CD4-positive, alpha-beta T cell treated with Interleukin-15 for 4 hours (primary cell): ENCODE data around the gene COL5A1.

Experiments
- DNase-seq: peaks from one replicate; pipeline ENCODE4 v3.0.0-alpha.2; 2020; ENCODE audit warnings: low spot score

COL5A1 gene

DNA sequence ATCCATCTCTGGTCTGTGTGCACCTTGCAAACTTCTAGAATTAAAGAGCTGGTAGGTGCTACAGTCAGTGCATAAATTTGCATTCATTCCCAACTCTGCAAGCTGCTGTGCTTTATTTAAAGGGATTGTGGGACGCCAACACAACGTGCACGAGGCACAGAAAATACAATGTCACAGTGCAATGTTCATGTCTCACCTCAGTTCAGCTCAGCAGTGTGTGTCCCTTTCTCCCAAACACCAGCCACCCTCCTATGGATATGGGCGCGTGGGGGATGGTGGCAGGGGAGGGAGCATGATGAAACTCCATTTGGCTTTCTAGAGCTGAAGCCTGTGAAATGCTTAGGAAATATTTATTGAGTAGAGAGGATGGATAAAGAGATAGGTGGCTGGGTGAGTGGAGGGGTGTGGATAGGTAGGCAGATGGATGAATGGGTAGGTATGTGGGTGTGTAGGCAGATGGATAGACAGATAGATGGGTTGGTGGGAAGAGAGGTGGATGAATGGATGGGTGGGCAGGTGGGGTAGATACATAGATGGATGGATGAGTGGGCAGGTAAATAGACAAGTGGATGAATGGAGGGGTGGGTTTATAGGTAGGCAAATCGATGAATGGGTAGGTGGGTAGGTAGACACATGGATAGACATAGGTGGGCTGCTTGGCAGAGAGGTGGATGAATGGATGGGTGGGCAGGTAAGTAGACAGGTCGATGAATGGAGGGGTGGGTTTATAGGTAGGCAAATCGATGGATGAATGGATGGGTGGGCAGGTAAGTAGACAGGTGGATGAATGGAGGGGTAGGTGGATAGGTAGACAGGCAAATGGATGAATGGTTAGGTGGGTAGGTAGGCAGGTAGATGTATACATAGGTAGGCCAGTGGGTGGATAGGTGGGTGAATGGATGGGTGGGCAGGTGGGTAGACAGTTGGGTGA lies 146.3 kb downstream of the COL5A1 start:
- no peak for DNase-seq

DNA sequence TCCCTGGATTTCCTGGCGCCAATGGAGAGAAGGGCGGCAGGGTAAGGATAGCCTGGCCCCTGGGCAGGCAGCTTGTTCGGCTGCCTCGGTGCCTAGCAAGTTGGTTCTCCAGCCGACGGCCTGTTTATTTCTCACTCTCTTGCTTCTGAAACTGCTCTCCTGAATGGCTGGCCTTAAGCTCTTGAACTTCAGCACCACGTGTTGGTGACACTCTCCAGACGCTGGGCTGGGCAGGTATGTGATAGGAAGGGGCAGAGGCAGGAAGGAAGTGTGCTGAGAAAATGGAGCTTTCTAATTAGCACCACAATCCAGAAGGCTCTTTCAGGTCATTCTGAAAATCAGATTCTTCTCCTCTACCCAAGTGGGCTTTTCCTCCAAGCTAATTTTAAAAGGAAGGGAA lies 147.6 kb downstream of the COL5A1 start:
- no peak for DNase-seq

DNA sequence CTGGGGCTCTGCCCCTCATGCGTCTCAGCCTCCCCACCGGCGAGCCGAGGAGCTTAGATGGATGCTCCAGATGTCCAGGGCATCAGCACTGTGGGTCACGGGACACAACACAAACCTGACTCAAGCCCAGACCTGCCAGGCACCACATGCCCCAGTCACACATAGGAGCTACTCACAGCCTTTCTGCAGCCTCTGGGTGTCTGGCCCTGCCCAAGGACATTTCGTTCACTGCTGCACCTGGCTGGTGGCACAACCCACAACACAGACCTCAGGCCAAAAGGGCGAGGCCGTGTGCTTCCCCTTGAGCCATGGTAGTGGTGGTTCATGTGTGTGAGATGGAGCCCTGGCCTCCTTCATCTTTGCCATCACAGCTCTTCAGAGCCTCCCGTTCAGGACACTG lies 149.4 kb downstream of the COL5A1 start:
- no peak for DNase-seq

DNA sequence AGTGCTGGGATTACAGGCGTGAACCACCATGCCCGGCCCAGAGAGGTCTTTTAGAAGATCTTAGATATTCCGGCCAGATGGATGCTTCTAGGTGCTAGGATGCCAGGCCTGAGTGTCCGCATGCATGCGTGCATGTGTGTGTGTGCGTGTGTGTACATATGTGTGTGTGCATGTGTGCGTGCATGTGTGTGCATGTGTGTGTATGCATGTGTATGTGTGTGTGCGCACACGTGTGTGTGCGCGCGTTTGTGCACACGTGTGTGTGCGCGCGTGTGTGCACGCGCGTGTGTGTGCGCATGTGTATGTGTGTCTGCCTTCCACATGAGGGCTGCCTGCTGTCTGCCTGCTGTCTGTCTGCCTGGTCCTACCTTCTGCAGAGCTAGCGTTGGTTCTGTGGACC lies 151.0 kb downstream of the COL5A1 start:
- no peak for DNase-seq

DNA sequence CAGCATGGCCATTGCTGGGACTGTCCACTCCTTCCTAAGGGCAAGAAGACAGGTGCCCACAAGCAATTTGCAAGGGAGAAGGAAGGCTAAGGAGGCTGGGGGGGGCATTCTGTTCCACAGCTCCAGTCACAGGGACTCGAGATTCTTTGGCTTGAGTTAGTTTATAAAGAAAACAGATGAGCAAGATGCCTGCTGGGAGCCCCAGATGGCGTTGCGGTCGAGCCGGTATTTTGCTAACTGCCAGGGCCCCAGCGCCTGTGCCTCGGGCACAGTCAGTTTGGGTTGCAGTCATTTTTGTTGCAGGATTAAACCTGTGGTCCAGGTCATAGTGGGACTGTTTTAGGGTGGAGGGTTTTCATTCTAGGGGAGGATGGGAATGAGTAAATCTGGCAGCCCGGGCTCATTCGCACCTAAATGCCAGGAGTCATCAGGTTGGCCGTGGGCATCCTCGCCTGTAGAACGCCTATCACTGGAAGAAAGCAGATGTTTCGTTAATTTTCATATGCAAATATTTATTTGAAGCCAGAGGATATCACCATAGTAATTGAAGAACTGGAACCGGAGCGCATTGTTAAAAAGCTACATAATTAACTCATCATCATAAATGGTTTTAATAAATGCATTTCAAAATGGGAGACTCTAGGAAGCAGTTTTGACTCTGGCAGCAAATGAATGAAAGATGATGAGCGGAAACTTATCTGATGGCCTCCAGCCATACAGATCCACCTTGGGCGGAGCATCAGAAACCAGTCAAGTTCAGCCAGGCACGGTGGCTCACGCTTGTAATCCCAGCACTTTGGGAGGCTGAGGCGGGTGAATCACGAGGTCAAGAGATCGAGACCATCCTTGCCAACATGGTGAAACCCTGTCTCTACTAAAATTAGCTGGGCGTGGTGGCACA lies 151.9 kb downstream of the COL5A1 start:
- no peak for DNase-seq

DNA sequence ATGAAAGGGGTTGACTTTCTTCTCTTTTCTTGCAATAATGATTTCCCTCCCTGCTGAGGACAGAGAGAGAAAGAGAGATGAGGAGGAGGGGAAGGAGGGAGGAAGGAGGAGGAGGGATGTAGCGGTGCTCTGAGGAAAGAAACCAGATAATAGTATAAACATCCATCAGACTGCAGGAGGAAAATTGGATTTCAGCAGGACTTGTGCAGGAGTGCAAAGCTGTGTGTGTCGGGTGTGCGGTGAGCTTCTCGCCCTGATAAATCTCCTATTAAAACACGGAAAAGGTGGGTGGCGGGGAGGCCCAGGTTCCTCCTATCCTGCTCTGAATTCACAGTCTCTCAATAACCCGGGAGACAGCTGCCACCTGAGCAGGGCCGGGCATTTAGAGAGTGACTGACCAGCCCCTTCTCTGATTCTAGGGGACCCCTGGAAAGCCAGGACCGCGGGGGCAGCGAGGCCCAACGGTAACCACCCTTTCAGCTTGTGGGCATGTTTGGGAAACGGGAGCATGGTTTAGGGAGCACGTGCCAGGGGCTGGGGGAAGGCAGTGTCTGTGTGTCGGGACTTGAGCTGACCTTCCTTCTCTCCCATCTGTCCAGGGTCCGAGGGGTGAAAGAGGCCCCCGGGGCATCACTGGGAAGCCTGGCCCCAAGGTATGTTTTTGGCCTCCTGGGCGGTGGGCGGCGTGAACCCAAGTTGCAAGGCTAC lies 153.2 kb downstream of the COL5A1 start:
- no peak for DNase-seq

DNA sequence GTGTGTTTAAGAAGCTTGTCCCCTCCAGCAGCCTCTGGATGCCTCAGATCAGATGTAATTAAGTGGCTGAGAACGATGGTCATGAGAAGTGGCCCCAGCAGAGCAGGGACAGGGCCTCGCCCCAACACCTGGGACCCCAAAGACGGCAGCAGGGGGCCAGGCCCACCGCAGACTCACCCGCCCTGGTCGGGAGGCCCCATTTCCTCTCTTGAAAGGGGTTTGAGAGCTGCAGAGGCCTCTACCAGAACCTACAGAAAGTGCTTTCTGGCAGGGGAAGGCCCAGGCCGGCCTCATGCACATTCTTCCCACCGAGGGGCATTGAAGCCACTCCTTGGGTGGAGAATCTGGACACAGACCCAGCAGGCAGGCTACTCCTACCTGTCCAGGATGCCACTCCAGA lies 153.8 kb downstream of the COL5A1 start:
- DNase-seq, result no peak

DNA sequence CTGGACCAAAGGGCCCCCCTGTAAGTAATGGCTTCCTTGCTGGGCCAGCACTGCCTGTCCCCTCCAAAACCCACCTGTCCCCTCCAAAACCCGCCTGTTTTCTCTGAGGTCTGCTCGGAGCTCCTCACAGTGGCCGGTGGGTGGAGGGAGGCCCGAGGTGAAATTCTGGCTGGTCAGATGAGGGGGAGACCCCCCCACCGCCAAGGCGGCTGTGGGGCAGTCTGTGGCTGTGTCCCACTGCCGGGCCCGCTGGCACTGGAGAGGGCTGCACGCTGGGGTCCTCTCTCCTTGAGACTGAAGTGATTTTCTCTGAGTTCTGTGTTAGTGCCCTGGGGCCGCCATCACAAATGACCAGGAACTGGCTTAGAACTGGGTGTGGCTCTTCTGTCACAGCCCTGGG lies 155.3 kb downstream of the COL5A1 start:
- no peak for DNase-seq

DNA sequence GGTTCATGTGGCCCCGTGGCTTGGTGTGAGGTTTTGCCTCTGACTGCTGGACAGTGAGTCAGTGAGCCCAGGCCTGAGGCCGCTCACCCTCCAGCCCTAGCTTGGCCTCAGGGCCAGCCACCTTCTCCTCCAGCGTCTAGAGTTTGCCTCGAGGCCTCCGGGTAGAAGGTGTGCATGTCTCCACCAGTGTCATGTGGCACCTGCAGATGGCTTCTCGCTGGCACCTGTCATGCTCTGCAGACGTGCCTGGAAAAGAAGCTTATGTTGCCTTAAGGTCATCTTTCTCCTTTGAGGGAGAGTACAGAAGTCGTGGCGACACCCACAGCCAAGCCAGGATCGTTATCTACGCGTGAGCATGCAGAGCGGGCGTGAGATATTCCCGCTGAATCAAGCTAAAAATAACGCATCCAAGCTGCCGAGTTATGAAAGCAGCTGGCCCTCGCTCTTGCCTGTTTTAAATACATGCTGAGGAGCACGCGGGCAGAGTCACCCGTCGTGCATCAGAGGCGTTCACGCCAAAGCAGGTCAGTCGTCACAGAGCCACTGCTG lies 159.3 kb downstream of the COL5A1 start:
- no peak for DNase-seq

DNA sequence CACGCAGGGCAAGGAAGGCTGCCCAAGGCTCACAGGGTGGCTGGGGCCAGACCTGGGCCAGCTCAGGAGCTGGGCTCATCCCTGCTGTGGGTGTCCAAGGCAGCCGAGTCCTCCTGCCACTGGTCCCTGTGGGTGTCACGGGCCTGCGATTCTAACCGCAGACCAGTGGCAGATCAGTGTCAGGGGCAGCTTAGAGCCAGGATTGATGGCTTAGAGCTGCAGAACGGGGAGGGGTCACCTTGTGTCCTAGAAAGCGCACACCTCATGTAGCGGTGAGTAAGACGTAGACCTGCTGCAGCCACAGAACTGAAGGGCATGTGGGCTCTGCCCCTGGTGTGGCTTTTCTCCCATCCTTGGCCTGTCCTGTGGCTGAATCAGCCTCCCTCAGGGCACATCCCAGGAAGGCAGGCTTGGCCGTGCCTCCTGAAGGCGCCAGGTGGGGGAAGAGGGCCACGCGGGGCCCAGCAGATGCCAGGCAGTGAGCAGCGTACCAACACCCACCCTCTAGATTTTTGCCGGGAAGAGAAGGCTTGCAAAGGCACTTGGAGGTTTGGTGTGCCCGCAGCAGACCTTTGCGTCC lies 160.7 kb downstream of the COL5A1 start:
- DNase-seq, result no peak

DNA sequence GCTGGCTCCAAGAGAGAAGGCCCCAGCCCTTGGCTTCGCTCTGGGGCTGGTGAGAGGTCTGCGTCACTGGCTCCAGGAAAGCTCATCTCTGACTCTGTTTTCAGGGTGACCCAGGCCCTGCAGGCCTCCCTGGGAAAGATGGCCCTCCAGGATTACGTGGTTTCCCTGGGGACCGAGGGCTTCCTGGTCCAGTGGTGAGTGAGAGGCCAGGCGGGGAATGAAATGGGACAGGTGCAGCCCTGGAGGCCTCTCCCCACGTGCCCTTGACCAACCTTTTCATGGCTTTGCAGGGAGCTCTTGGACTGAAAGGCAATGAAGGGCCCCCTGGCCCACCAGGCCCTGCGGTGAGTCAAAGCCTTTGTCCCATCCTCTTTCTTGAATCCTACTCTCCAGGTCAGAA lies 163.3 kb downstream of the COL5A1 start:
- no peak for DNase-seq

DNA sequence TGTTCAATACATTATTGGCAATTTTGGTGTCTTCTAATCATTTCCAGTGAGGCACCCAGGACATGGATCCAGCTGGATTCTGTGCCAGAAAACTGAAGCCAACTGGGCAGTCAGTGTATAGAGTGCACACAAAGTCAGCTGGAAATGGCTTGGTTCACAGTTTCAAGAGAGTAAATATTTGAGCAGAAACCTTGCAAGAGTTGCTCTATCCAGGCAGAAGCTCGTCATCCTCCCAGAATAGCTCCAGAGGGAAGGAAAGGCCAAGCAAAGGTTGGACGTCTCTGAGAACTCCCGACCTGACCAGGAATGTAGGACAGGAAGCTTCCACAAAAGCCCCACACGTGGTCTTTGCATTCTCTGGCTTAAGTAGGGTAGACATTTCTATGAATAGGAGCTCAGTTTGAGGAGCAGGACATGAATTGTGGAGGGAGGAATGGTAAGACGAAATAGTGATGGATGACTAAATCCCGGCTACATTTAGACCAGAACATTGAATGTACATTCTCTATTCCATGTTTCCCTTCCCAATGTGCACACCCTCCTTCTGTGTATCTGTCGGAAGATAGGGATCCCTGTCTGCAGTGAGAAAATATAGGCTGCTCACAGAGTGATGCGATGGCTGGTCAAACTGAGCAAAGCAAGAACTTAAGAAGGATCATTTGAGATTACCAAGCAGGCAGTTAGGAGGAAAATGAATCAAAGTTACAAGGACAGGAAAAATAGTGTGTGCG lies 166.3 kb downstream of the COL5A1 start:
- no peak for DNase-seq

DNA sequence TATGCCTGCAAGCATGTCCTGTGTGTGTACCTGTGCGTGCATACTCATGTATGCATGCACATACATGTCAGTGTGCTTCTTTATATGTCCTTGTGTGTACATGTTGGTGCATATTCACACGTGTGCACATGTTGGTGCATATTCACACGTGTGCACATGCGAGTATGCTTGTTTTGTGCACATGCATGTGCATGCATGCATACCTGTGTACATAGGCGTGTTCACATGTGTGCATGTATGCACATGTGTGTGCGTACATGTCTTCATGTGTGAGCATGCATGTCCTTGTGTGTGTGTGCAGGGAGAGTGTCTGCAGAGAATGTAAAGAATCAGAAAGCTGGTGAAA lies 166.8 kb downstream of the COL5A1 start:
- no peak for DNase-seq

DNA sequence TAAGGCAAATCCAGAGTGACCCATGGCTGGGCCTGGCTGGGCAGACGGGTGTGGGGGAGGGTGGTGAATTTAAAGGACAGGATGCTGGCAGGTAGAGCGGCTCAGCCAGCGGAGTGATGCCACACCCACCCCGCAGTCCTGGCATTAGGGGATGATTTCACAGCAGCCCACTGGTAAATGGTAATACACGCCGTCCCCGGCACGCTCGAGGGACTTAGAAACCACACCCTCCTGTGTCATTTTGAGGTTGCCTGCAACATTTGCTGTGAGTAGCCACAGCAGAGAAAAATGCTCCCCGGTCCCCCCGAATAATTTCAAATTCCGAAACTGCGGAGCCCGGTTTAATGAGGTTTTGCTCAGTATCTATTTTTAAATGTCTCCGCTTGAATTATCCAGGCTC lies 167.7 kb downstream of the COL5A1 start:
- DNase-seq, result no peak

DNA sequence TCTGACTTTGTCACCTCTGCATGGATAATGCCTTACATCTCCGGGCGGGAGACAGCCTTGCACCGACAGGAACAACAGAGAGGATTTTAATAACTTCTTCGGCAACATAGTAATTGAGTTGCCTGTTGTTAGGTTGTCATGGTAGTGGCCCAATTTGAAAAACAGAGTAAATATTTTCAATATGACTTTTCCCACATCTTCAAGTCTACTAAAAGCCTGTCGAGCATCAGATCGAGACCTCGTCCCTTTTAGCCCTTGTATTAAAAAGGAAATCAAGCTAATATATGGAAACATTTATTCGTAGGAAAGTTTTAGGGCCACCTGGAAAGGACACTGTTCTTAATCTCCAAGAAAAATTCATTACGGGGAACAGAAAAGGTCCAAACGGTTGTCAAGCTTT lies 168.2 kb downstream of the COL5A1 start:
- no peak for DNase-seq

DNA sequence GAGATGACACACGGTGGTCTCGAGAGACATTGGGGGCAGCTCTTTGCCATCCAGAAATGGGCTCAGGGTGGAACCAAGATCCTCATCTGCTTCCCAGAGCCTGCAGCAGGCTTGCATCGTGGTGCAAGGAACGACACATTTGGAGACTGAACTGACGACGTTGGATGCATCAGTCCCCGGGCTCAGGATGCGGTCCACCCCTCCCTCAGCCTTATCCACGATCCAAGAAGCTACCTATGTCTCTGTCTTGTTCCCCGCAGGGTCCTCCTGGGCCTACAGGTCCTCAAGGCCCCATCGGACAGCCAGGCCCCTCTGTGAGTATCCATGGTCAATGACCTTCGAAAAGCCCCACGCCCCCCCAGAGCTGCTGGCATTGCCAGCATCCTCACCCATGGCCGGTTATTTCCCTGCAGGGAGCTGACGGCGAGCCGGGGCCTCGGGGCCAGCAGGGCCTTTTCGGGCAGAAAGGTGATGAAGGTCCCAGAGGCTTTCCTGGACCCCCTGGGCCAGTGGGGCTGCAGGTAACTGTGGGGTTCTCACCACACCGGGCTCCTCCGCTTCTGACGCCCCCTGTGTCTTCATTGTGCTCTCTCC lies 169.6 kb downstream of the COL5A1 start:
- DNase-seq, result no peak

DNA sequence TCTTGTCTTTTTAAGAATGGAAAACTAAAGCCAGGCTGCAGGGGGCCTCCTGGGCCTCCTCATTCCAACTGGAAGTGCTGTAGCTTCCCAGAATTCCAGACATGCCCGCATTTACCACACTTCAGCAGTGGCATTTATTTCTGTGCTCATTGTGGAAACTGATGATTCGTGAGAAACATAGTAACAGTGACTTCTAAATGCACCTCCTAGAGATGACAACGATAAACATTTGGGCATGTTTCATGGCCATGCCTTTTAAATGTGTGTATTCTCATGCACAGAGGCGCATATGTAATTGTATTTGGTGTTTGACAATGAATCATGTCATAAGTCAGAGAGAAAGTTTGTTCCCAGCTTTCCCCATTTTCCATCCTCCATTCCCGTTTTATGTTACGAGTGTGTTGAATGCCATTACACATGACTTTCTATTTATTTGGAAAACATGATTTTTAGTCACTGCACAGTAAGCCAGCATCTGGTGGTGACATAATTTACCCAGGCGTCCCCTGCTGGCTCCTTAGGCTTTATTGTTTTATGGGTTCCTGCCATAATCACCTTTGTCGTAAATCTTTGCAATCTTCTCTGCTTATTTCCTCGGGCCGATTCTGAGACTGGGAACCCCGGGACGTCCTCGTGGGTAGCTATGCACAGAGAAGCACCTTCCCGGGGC lies 170.2 kb downstream of the COL5A1 start:
- DNase-seq, result no peak

DNA sequence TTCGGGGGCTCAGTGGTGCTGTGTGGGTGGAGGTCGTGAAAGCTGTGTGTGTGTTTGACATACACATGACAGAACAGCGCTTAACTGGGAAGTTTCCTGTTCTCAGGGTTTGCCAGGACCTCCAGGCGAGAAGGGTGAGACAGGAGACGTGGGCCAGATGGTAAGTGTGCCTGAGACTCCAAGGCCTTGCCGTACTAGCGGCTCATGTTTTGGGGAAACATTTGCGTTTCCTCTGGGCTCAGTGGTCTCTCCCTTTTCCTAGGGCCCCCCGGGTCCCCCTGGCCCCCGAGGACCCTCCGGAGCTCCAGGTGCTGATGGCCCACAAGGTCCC lies 170.7 kb downstream of the COL5A1 start:
- no peak for DNase-seq

DNA sequence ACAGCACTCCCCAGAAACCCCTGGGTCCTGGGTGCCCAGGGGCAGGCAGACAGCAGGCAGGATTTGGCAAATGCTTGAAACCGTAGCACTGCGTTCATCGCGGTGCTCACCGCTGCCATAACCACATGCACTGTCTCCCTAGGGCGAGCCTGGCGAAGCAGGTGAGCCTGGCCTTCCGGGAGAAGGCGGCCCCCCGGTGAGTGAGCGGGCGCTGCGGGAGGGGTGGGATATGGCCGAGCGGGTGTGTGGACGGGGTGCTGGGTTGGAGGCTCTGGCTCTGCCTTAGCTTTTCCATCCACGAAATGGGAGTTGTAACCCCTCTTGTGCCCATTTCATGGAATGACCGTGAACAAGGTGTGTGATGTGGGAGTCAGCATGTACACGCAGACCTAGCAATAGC lies 172.2 kb downstream of the COL5A1 start:
- no peak for DNase-seq

DNA sequence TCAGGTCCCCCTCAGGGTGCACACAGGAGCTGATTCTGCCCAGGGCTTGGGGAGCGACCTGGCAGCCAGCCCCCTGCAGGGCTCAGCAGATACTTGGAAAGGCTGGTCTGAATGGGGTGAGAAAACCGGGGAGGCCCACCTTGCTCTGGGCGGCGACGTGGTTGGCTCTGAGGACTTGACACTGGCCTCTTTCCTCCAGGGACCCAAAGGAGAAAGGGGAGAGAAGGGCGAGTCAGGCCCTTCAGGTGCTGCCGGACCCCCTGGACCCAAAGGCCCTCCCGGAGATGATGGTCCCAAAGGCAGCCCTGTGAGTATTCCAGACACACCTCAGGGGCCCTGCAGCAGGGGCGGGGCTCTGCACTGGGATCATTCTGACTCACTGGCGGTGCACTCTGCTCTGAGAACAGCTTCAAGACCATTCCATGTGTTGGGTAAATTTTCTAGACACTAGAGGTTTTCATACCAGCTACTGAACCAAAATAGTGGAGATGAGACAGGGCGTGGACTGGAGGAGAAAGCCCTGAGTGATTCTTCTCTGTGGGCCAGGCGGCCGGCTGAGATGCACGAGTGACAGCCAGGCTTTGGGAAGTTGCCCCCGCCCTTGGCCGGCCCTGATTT lies 173.1 kb downstream of the COL5A1 start:
- DNase-seq, result no peak
